HG03565 (cell line): Measurements from ENCODE around the gene DCAF8.
A peak's percentile ranks its signal among the peaks of the same experiment; 100 is the strongest.
"Not testable (repeated sequence)": the region's sequence is repeated elsewhere in the genome, so short reads cannot be mapped to it uniquely, and the experiment has no call there.

ENCODE experiments used
- ATAC-seq: cut with Tn5 transposase; IDR thresholded peaks from one replicate; pipeline ENCODE4 v1.9.1; 2021; ENCODE audit warnings: mild to moderate bottlenecking, moderate library complexity; ENCODE audit not compliant: unreplicated experiment

The DCAF8 gene

GRCh38 chr1:160261893-160262794, at the start of gene DCAF8:
Gene DCAF8, minus strand, starts transcription at chr1:160262549. Its CDS starts 18,541 bp downstream, at chr1:160244008.
- ATAC-seq, result peak; percentile 80

- no peak for ATAC-seq
Measured at GRCh38 chr1:160309571-160309970, 47.2 kb upstream of the DCAF8 start.

GRCh38 chr1:160309185-160309557, 46.8 kb upstream of the DCAF8 start:
- ATAC-seq, result no peak

GRCh38 chr1:160308451-160309184, 46.3 kb upstream of the DCAF8 start:
- ATAC-seq, result no peak

GRCh38 chr1:160307118-160307791, 44.9 kb upstream of the DCAF8 start:
- ATAC-seq, result no peak

- ATAC-seq, result no peak
Measured at GRCh38 chr1:160300173-160300572, 37.8 kb upstream of the DCAF8 start.

GRCh38 chr1:160296036-160296435, 33.7 kb upstream of the DCAF8 start:
- no peak for ATAC-seq

GRCh38 chr1:160293020-160293968, 30.9 kb upstream of the DCAF8 start:
- no peak for ATAC-seq

- ATAC-seq, result peak; percentile 78
Measured at GRCh38 chr1:160291248-160292220, 29.2 kb upstream of the DCAF8 start.

GRCh38 chr1:160287769-160288168, 25.4 kb upstream of the DCAF8 start:
- not testable (repeated sequence) for ATAC-seq

- no peak for ATAC-seq
Measured at GRCh38 chr1:160285506-160285905, 23.2 kb upstream of the DCAF8 start.

- peak; percentile 96 for ATAC-seq
Measured at GRCh38 chr1:160284782-160285344, 22.5 kb upstream of the DCAF8 start, which contains the start of gene PEX19. Gene PEX19, minus strand, starts transcription at chr1:160285133. Its CDS starts 9 bp downstream, at chr1:160285124.

- no peak for ATAC-seq
Measured at GRCh38 chr1:160284220-160284781, 22.0 kb upstream of the DCAF8 start.

GRCh38 chr1:160282807-160283206, 20.5 kb upstream of the DCAF8 start:
- ATAC-seq, result no peak

- ATAC-seq, result no peak
Measured at GRCh38 chr1:160277987-160278386, 15.6 kb upstream of the DCAF8 start.

GRCh38 chr1:160277330-160277729, 15.0 kb upstream of the DCAF8 start:
- no peak for ATAC-seq

- ATAC-seq, result no peak
Measured at GRCh38 chr1:160271025-160271424, 8.7 kb upstream of the DCAF8 start.

GRCh38 chr1:160267284-160267991, 5.1 kb upstream of the DCAF8 start:
- no peak for ATAC-seq
